ENCODE measurements around the gene NFAT5.
"Not testable (repeated sequence)": the region's sequence is repeated elsewhere in the genome, so short reads cannot be mapped to it uniquely, and the experiment has no call there.

Gene NFAT5

DNA sequence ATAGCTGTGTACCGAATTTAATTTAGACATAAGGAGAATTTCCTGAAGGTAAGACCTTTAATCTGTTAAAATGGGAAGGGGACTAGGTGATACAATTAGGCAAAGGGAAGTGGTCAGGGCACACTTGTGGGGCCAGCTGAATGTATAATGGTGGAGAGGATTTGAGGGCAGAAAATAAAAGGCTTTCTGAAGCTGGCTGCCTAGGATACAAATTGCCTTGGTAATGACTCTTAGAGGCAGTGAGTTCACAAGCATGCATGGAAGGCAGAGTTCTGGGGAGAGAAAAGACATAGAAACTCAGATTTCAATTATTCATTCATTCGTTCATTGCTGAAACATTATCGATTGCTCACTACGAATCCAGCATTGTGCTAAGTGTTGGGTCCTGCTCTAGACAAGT, 12.4 kb upstream of the NFAT5 start:
- DNase-seq (ENCODE audit: low read depth, low spot score): no peak
- H3K4me3 ChIP-seq (ENCODE audit: low read length): no peak overlapping the region

GRCh38 chr16:69554495-69554894, 11.3 kb upstream of the NFAT5 start:
- peak; percentile 22 for DNase-seq (ENCODE audit: low read depth, low spot score)
- H3K4me3 ChIP-seq (ENCODE audit: low read length): no peak overlapping the region

GRCh38 chr16:69555437-69555836, 10.3 kb upstream of the NFAT5 start:
- H3K4me3 ChIP-seq (ENCODE audit: low read length): no peak overlapping the region
- DNase-seq (ENCODE audit: low read depth, low spot score): no peak

GRCh38 chr16:69555867-69556266, 9.9 kb upstream of the NFAT5 start:
- DNase-seq (ENCODE audit: low read depth, low spot score): no peak
- H3K4me3 ChIP-seq (ENCODE audit: low read length): no peak overlapping the region

GRCh38 chr16:69559164-69559563, 6.6 kb upstream of the NFAT5 start:
- H3K4me3 ChIP-seq (ENCODE audit: low read length): no peak overlapping the region
- DNase-seq (ENCODE audit: low read depth, low spot score): no peak

- H3K4me3 ChIP-seq (ENCODE audit: low read length); DNase-seq (ENCODE audit: low read depth, low spot score): not testable (repeated sequence)
Measured at GRCh38 chr16:69561367-69561766, 4.4 kb upstream of the NFAT5 start.

GRCh38 chr16:69561901-69562300, 3.9 kb upstream of the NFAT5 start:
- DNase-seq (ENCODE audit: low read depth, low spot score): no peak
- H3K4me3 ChIP-seq (ENCODE audit: low read length): no peak overlapping the region

GRCh38 chr16:69562813-69563212, 3.0 kb upstream of the NFAT5 start:
- DNase-seq (ENCODE audit: low read depth, low spot score): no peak
- no peak overlapping the region for H3K4me3 ChIP-seq (ENCODE audit: low read length)

- no peak for DNase-seq (ENCODE audit: low read depth, low spot score)
- H3K4me3 ChIP-seq (ENCODE audit: low read length): no peak overlapping the region
Measured at GRCh38 chr16:69563605-69564580, 1.9 kb upstream of the NFAT5 start.

- no peak for DNase-seq (ENCODE audit: low read depth, low spot score)
- peak overlapping the region; percentile 70 for H3K4me3 ChIP-seq (ENCODE audit: low read length)
Measured at GRCh38 chr16:69564845-69565670, 708 bp upstream of the NFAT5 start.

GRCh38 chr16:69566240-69566980, 644 bp downstream of the NFAT5 start:
- peak overlapping the region; percentile 77 for H3K4me3 ChIP-seq (ENCODE audit: low read length)
- DNase-seq (ENCODE audit: low read depth, low spot score): no peak

DNA sequence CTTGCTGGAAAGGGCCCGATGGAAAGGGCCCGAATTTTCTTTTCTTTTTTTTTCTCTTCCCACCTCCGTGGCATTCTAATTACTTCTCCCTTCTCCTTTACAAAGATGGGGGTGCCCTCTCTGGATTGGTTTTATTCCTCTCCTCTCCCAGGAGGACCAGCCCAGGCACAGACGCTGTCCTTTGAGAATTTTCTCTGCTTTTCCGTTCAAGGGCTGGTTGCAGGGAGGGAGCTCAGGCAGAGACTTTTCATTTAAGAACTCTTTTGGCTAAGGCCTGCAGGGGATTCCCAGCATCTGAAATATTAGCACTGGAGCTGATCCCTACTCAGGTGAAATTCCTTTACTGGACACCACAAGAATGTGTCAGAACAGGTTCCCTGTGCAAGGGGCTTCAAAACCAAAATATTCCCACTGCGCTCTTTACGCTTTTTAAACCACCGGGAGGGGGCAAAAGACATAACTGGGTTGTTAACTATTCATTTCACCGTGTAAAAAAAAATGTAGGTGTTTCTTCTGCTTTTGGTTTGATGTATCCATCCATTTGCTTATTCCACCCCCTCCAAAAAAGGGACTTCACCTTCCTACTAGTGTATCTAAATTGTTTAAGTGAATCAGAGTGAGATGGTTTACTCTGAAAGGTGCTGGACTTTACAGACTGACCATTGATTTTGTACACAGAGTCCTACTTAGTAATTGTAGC, 1.4 kb downstream of the NFAT5 start:
- peak overlapping the region; percentile 77 for H3K4me3 ChIP-seq (ENCODE audit: low read length)
- DNase-seq (ENCODE audit: low read depth, low spot score): no peak

DNA sequence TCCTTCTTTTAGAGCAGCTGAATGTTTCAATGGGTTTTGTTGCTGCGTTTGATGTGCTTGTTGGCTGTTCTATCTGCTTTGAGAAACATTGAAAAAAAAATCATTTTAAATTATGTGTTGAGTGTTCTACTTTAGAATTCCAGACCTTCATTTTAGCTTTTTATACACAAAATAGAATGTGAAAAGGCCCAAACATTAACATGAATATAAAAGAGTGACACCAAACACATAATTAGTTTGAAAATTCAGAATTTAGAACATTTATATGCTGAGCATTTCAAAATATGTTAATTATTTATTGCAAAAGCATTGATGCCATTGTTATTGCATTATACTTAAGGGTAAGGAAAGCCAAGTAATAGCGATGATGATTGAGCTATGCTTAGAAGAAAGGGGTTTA, 2.9 kb downstream of the NFAT5 start:
- no peak overlapping the region for H3K4me3 ChIP-seq (ENCODE audit: low read length)
- DNase-seq (ENCODE audit: low read depth, low spot score): no peak

GRCh38 chr16:69578771-69579170, 13.0 kb downstream of the NFAT5 start:
- not testable (repeated sequence) for H3K4me3 ChIP-seq (ENCODE audit: low read length); DNase-seq (ENCODE audit: low read depth, low spot score)

- no peak for DNase-seq (ENCODE audit: low read depth, low spot score)
- no peak overlapping the region for H3K4me3 ChIP-seq (ENCODE audit: low read length)
Measured at GRCh38 chr16:69579783-69580481, 14.2 kb downstream of the NFAT5 start.

GRCh38 chr16:69581297-69581696, 15.5 kb downstream of the NFAT5 start:
- no peak overlapping the region for H3K4me3 ChIP-seq (ENCODE audit: low read length)
- DNase-seq (ENCODE audit: low read depth, low spot score): no peak

- DNase-seq (ENCODE audit: low read depth, low spot score): not testable (repeated sequence)
Measured at GRCh38 chr16:69584493-69584892, 18.7 kb downstream of the NFAT5 start.

More at GRCh38 chr16:69584493-69584892, 18.7 kb downstream of the NFAT5 start:
- not testable (repeated sequence) for H3K4me3 ChIP-seq (ENCODE audit: low read length)

All from Jurkat, Clone E6-1 (cell line).